KBM-7 (cell line): ENCODE results near the gene FUOM.

Experiments used
- DNase-seq: peaks from one replicate; pipeline ENCODE4 v3.0.0-alpha.2; 2015
- in situ Hi-C: fragments of 300-500 bp; cut with MboI; formaldehyde crosslinking; loops from 2 replicates; pipeline ENCODE4 v1.14.3; 2020; ENCODE audit warnings: low sequenced_read_pairs, low pct_unique_long_range_greater_than_20kb, mixed read lengths

FUOM gene

GRCh38 chr10:133355991-133356390, 1.8 kb downstream of the FUOM start:
- in situ Hi-C loops: no loop called here
- no peak for DNase-seq

- no peak for DNase-seq
- in situ Hi-C loops: no loop called here
Observed at GRCh38 chr10:133355266-133355665, 2.6 kb downstream of the FUOM start.

GRCh38 chr10:133354672-133355240, 3.1 kb downstream of the FUOM start:
- no peak for DNase-seq
- in situ Hi-C loops: no loop called here

GRCh38 chr10:133353988-133354605, 3.7 kb downstream of the FUOM start:
- no peak for DNase-seq
- in situ Hi-C loops: no loop called here

GRCh38 chr10:133353202-133353959, 4.4 kb downstream of the FUOM start:
- in situ Hi-C loops: no loop called here

GRCh38 chr10:133351408-133352318, 6.2 kb downstream of the FUOM start:
- in situ Hi-C loops: no loop called here
- no peak for DNase-seq

More at GRCh38 chr10:133353202-133353959, 4.4 kb downstream of the FUOM start:
- no peak for DNase-seq

GRCh38 chr10:133350950-133351329, 6.9 kb downstream of the FUOM start:
- DNase-seq: no peak

GRCh38 chr10:133350283-133350949, 7.4 kb downstream of the FUOM start:
- no peak for DNase-seq
- in situ Hi-C loops: no loop called here

More at GRCh38 chr10:133350950-133351329, 6.9 kb downstream of the FUOM start:
- in situ Hi-C loops: no loop called here

- in situ Hi-C loops: no loop called here
- DNase-seq: no peak
Observed at GRCh38 chr10:133349577-133350011, 8.2 kb downstream of the FUOM start.

GRCh38 chr10:133349160-133349568, 8.7 kb downstream of the FUOM start:
- DNase-seq: no peak
- in situ Hi-C loops: no loop called here

GRCh38 chr10:133347710-133348517, 9.9 kb downstream of the FUOM start:
- DNase-seq: no peak
- in situ Hi-C loops: no loop called here

- in situ Hi-C loops: no loop called here
- DNase-seq: no peak
Observed at GRCh38 chr10:133346413-133346812, 11.4 kb downstream of the FUOM start.

GRCh38 chr10:133344236-133344635, 13.6 kb downstream of the FUOM start:
- no peak for DNase-seq
- in situ Hi-C loops: no loop called here

- no peak for DNase-seq
- in situ Hi-C loops: no loop called here
Observed at GRCh38 chr10:133343558-133343957, 14.3 kb downstream of the FUOM start.

- in situ Hi-C loops: no loop called here
- DNase-seq: no peak
Observed at GRCh38 chr10:133342942-133343341, 14.9 kb downstream of the FUOM start.

GRCh38 chr10:133341983-133342382, 15.8 kb downstream of the FUOM start:
- in situ Hi-C loops: no loop called here
- DNase-seq: no peak

- in situ Hi-C loops: no loop called here
- DNase-seq: no peak
Observed at GRCh38 chr10:133339708-133340380, 18.0 kb downstream of the FUOM start.
